DOHH2 (cell line): ENCODE data around the gene OLIG3.

Experiments
- CTCF ChIP-seq: fragments of 200-600 bp; sonication (generic); IDR thresholded peaks from one replicate; pipeline ENCODE4 v1.5.1; 2014; ENCODE audit warnings: antibody characterized with exemption, mild to moderate bottlenecking, low read depth, low read length; ENCODE audit not compliant: poor library complexity, severe bottlenecking
- EZH2phosphoT487 ChIP-seq: fragments of 200-600 bp; sonication (generic); IDR thresholded peaks from 2 replicates; pipeline ENCODE4 v1.6.1; 2017; ENCODE audit warnings: borderline replicate concordance, mild to moderate bottlenecking, antibody characterized with exemption, low read length, moderate library complexity, mixed read lengths

- no peak for TF ChIP-seq CTCF
- TF ChIP-seq EZH2phosphoT487: no peak
These were observed 16.7 kb upstream of the OLIG3 start for GRCh38 chr6:137510923-137511322.
